ENCODE data around the gene TMEM74B.

Gene TMEM74B

GRCh38 chr20:1190847-1191246 is 6.1 kb upstream of the TMEM74B start:
- TF ChIP-seq POLR2AphosphoS5 (IDR thresholded peaks at IDR 0.05; ENCODE audit: low read depth, low read length) (no peak), SIN3A (IDR thresholded peaks at IDR 0.05; ENCODE audit: borderline replicate concordance, insufficient read depth, low read length) (no peak), REST (IDR thresholded peaks at IDR 0.05; ENCODE audit: insufficient read depth in 1 of 2, low read depth in 2 of 2, low read length in 2 of 2) (no peak), FOXP2 (optimal IDR thresholded peaks at IDR 0.05; ENCODE audit: borderline replicate concordance, extremely low read depth, extremely low read length, insufficient read depth) (no peak), TAF1 (IDR thresholded peaks at IDR 0.05; ENCODE audit: borderline replicate concordance, insufficient read depth, low read length) (no peak)

DNA sequence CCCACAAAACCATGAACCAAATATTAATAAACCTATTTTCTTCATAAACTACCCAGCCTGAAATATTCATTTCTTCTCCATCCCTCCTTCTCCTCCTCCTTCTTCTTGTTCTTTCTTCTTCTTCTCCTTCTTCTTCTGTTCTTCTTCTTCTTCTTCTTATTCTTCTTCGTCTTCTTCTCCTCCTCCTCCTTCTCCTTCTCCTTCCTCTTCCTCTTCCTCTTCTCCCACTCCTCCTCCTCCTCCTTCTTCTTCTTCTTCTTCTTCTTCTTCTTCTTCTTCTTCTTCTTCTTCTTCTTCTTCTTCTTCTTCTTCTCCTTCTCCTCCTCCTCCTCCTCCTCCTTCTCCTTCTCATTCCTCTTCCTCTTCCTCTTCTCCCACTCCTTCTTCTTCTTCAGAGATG is 5.0 kb upstream of the TMEM74B start:
- no peak for TF ChIP-seq REST (IDR thresholded peaks at IDR 0.05; ENCODE audit: insufficient read depth in 1 of 2, low read depth in 2 of 2, low read length in 2 of 2)

DNA sequence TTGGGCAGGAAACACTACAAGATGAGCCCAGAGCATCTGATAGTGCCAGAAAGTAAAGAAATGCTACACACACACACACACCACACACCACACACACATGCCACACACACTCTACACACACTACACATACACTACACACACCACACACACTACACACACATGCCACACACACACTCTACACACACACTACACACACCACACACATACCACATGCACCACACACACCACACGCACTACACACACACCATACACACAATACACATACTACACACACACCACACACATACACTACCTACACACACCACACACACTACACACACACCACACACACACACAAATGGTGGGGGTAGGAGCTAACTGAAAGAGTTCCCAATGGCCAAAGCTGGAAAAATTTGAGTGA is 3.6 kb upstream of the TMEM74B start:
- no peak for TF ChIP-seq REST (IDR thresholded peaks at IDR 0.05; ENCODE audit: insufficient read depth in 1 of 2, low read depth in 2 of 2, low read length in 2 of 2)
- no peak for TF ChIP-seq POLR2AphosphoS5 (IDR thresholded peaks at IDR 0.05; ENCODE audit: low read depth, low read length)
- TF ChIP-seq FOXP2 (optimal IDR thresholded peaks at IDR 0.05; ENCODE audit: borderline replicate concordance, extremely low read depth, extremely low read length, insufficient read depth) = no peak
- TF ChIP-seq SIN3A (IDR thresholded peaks at IDR 0.05; ENCODE audit: borderline replicate concordance, insufficient read depth, low read length) = no peak
- no peak for TF ChIP-seq TAF1 (IDR thresholded peaks at IDR 0.05; ENCODE audit: borderline replicate concordance, insufficient read depth, low read length)

DNA sequence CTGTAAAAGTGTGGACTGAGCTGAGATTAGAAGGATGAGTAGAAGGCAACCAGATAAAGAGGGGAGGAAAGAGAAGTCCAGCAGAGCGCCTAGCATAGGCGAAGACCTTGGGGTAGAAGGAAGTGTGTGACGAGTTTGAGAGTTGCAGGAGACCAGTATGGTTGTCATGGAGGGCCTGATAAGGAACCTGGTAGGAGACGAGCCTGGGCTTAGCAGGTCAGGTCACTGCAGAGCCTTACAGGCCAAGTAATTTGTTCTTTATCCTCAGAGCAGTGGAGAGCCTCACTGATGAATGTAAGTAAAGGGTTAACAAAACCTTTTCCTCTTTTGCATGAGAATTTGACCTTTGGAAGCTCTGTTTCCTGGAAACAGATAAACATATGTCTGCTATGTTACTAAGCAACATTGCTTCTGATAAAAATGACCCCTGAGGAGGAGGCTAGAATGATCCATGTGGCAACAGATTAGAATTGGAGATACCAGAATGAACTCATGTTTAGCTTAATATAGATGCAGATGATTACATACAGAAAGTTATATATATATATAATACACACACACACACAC is 2.9 kb upstream of the TMEM74B start:
- no peak for TF ChIP-seq SIN3A (IDR thresholded peaks at IDR 0.05; ENCODE audit: borderline replicate concordance, insufficient read depth, low read length)
- TF ChIP-seq TAF1 (IDR thresholded peaks at IDR 0.05; ENCODE audit: borderline replicate concordance, insufficient read depth, low read length) = no peak
- no peak for TF ChIP-seq POLR2AphosphoS5 (IDR thresholded peaks at IDR 0.05; ENCODE audit: low read depth, low read length)
- no peak for TF ChIP-seq FOXP2 (optimal IDR thresholded peaks at IDR 0.05; ENCODE audit: borderline replicate concordance, extremely low read depth, extremely low read length, insufficient read depth)
- no peak for TF ChIP-seq REST (IDR thresholded peaks at IDR 0.05; ENCODE audit: insufficient read depth in 1 of 2, low read depth in 2 of 2, low read length in 2 of 2)

- TF ChIP-seq POLR2AphosphoS5 (IDR thresholded peaks at IDR 0.05; ENCODE audit: low read depth, low read length) (no peak), REST (IDR thresholded peaks at IDR 0.05; ENCODE audit: insufficient read depth in 1 of 2, low read depth in 2 of 2, low read length in 2 of 2) (no peak), SIN3A (IDR thresholded peaks at IDR 0.05; ENCODE audit: borderline replicate concordance, insufficient read depth, low read length) (no peak), FOXP2 (optimal IDR thresholded peaks at IDR 0.05; ENCODE audit: borderline replicate concordance, extremely low read depth, extremely low read length, insufficient read depth) (no peak)
Measured at GRCh38 chr20:1186367-1186991, 1.7 kb upstream of the TMEM74B start.

All from PFSK-1 (cell line).